Thyroid gland (tissue), 4 donors: ENCODE data around the gene SMCP. TPM values are rescaled to one million over a fixed set of nuclear protein-coding genes. Genes with fewer than 3 reads are reported as not detected.

Experiments used
- DNase-seq, 2 donors: peaks; one replicate each; pipeline ENCODE4 v3.0.0-alpha.2; 2019
- H3K27ac ChIP-seq, 3 donors: fragments of 200-600 bp; sonication (generic); 1 replicate in 2 of 3; 2 replicates in 1 of 3; pipeline ENCODE4 v1.5.1; 2016 to 2019; ENCODE audit warnings: mild to moderate bottlenecking in 1 of 3, moderate library complexity in 1 of 3
- H3K27me3 ChIP-seq: fragments of 200-600 bp; sonication (generic); one replicate; pipeline ENCODE4 v1.5.1; 2019
- H3K36me3 ChIP-seq, 2 donors: fragments of 200-600 bp; sonication (generic); one replicate each; pipeline ENCODE4 v1.5.1; 2016 to 2019
- H3K4me1 ChIP-seq, 2 donors: fragments of 200-600 bp; sonication (generic); one replicate each; pipeline ENCODE4 v1.5.1; 2017 to 2019
- H3K4me3 ChIP-seq, 3 donors: fragments of 200-600 bp; sonication (generic); replicated peaks in 1 of 3; 1 replicate in 2 of 3; 2 replicates in 1 of 3; pipeline ENCODE4 v1.5.1; 2016; ENCODE audit warnings: mild to moderate bottlenecking in 1 of 3
- H3K9me3 ChIP-seq: fragments of 200-600 bp; sonication (generic); one replicate; pipeline ENCODE4 v1.5.1; 2017
- CTCF ChIP-seq, 6 experiments: fragments of 200-600 bp in 3 of 6; fragments of 450-650 bp in 3 of 6; sonication (generic) in 3 of 6; IDR thresholded peaks; one replicate each; pipeline ENCODE4 v1.5.1; 2016 to 2019; ENCODE audit warnings: antibody characterized with exemption in 6 of 6, mild to moderate bottlenecking in 2 of 6, inconsistent platforms in 1 of 6, moderate library complexity in 1 of 6
- POLR2A ChIP-seq, 2 donors: fragments of 450-650 bp; IDR thresholded peaks; one replicate each; pipeline ENCODE4 v1.6.1; 2017; ENCODE audit warnings: antibody characterized with exemption in 2 of 2, mild to moderate bottlenecking in 2 of 2, moderate library complexity in 1 of 2
- WGBS, 2 donors: methylation state at CpG; one replicate each; pipeline ENCODE4 v1.1.5; 2017; 5-methylcytosine and 5-hydroxymethylcytosine counted together
- intact Hi-C: fragments of 100-400 bp; cut with DNase I; formaldehyde crosslinking; loops from one replicate; pipeline ENCODE4 v1.15.1; 2023
- total RNA-seq, 4 donors: library from RNA; depleted of rRNA; stranded (reverse); fragments of >200 nt; gene quantifications; one replicate each; pipeline ENCODE4 v1.2.3, GENCODE V29; 2016

The SMCP gene
- total RNA-seq, 4 donors from 2014 or later, result 2.6 TPM; not detected in 3

- no peak for DNase-seq
- no peak for TF ChIP-seq POLR2A (IDR thresholded peaks at IDR 0.05)
- TF ChIP-seq CTCF (IDR thresholded peaks at IDR 0.05), result no peak
- no peak overlapping the region for H3K27ac ChIP-seq
- 65 to 85% methylated on average over 2 of the region's 2 CpGs for WGBS, 2 donors
- H3K27me3 ChIP-seq, result no peaks in the 10 kb centered on the region
- intact Hi-C loops, result no loop called here
- peaks cover 0 to 6% of the 10 kb centered on the region in 2 donors for H3K4me1 ChIP-seq
- no peaks in the 10 kb centered on the region for H3K36me3 ChIP-seq
- no peak overlapping the region for H3K4me3 ChIP-seq
- no peaks in the 10 kb centered on the region for H3K9me3 ChIP-seq
Measured at GRCh38 chr1:152899883-152900282, 21.8 kb downstream of the SMCP start.

- 87 to 89% methylated on average over 3 to 5 of the region's 5 CpGs for WGBS, 2 donors
- Histone ChIP-seq H3K4me3 (no peak overlapping the region), H3K36me3 (no peaks in the 10 kb centered on the region), H3K9me3 (no peaks in the 10 kb centered on the region), H3K27me3 (no peaks in the 10 kb centered on the region), H3K27ac (no peak overlapping the region), H3K4me1 (no peaks in the 10 kb centered on the region)
- no peak for TF ChIP-seq POLR2A (IDR thresholded peaks at IDR 0.05)
- no peak for TF ChIP-seq CTCF (IDR thresholded peaks at IDR 0.05)
- intact Hi-C loops, result no loop called here
- no peak for DNase-seq
Measured at GRCh38 chr1:152901631-152902030, 23.5 kb downstream of the SMCP start.

GRCh38 chr1:152902636-152903035, 24.5 kb downstream of the SMCP start:
- Histone ChIP-seq H3K4me3 (no peak overlapping the region), H3K27ac (no peak overlapping the region), H3K9me3 (no peaks in the 10 kb centered on the region), H3K4me1 (no peaks in the 10 kb centered on the region), H3K36me3 (no peaks in the 10 kb centered on the region), H3K27me3 (no peaks in the 10 kb centered on the region)
- intact Hi-C loops, result no loop called here
- 82 to 87% methylated on average over 4 of the region's 4 CpGs for WGBS, 2 donors
- TF ChIP-seq POLR2A (IDR thresholded peaks at IDR 0.05), result no peak
- no peak for TF ChIP-seq CTCF (IDR thresholded peaks at IDR 0.05)
- no peak for DNase-seq

GRCh38 chr1:152904688-152905440, 26.7 kb downstream of the SMCP start:
- intact Hi-C loops, result no loop called here
- TF ChIP-seq POLR2A (IDR thresholded peaks at IDR 0.05) (no peak), CTCF (IDR thresholded peaks at IDR 0.05) (no peak)
- DNase-seq, result no peak
- Histone ChIP-seq H3K27me3 (no peaks in the 10 kb centered on the region), H3K27ac (no peak overlapping the region), H3K36me3 (no peaks in the 10 kb centered on the region), H3K4me1 (no peaks in the 10 kb centered on the region), H3K4me3 (no peak overlapping the region), H3K9me3 (no peaks in the 10 kb centered on the region)
- 86 to 92% methylated on average over 7 of the region's 7 CpGs for WGBS, 2 donors

- 61 to 66% methylated on average over 5 of the region's 5 CpGs for WGBS, 2 donors
- H3K4me1 ChIP-seq, result no peaks in the 10 kb centered on the region
- no peaks in the 10 kb centered on the region for H3K36me3 ChIP-seq
- DNase-seq, result no peak
- intact Hi-C loops, result no loop called here
- no peaks in the 10 kb centered on the region for H3K27me3 ChIP-seq
- no peaks in the 10 kb centered on the region for H3K9me3 ChIP-seq
- H3K27ac ChIP-seq, result no peak overlapping the region
- H3K4me3 ChIP-seq, result no peak overlapping the region
- no peak for TF ChIP-seq POLR2A (IDR thresholded peaks at IDR 0.05)
- TF ChIP-seq CTCF (IDR thresholded peaks at IDR 0.05), result no peak
Measured at GRCh38 chr1:152906023-152906565, 28.0 kb downstream of the SMCP start.
